ENCODE measurements around the gene APBB1. TPM values are rescaled to one million over a fixed set of nuclear protein-coding genes. Genes with fewer than 3 reads are reported as not detected.

APBB1 gene
- total and polyA plus RNA-seq, 10 of the 15 experiments (the other 5 are each of a cell fraction or from before 2014, with no cell fraction given) = 0.31 to 10.6 (median 5.4) TPM

- TF ChIP-seq E4F1 (IDR thresholded peaks at IDR 0.05; ENCODE audit: borderline replicate concordance, partially characterized antibody) (no peak), ATF2 (IDR thresholded peaks at IDR 0.05; ENCODE audit: low read length) (no peak)
Measured at GRCh38 chr11:6455070-6455469, 36.2 kb upstream of the APBB1 start (continued).

- FAIRE-seq (no peak), ATAC-seq (no peak), DNase-seq (ENCODE audit: low read depth, low spot score) (no peak)
- Histone ChIP-seq H3K4me3 (no peak overlapping the region), H2AFZ (ENCODE audit: control insufficient read depth, low read depth, low read length) (no peak overlapping the region), H3K4me1 (ENCODE audit: control insufficient read depth, insufficient read depth, low read length) (no peaks in the 10 kb centered on the region), H3K36me3 (ENCODE audit: control insufficient read depth in 2 of 2, insufficient read depth in 2 of 2, low read length in 1 of 2) (no peaks in the 10 kb centered on the region; a peak in 1 of 4 replicates), H3K9ac (ENCODE audit: control insufficient read depth, insufficient read depth, low read length) (no peak overlapping the region), H3K27ac (ENCODE audit: control insufficient read depth, insufficient read depth) (no peak overlapping the region), H3K9me3 (replicated peaks; ENCODE audit: control insufficient read depth, insufficient read depth, low read length) (no peaks in the 10 kb centered on the region), H4K20me1 (ENCODE audit: control insufficient read depth, insufficient read depth) (no peaks in the 10 kb centered on the region), H3K79me2 (ENCODE audit: control insufficient read depth, insufficient read depth, low read length) (no peaks in the 10 kb centered on the region), H3K4me2 (ENCODE audit: control insufficient read depth, insufficient read depth) (no peak overlapping the region), H3K27me3 (replicated peaks in 1 of 2; ENCODE audit: control insufficient read depth in 2 of 2, insufficient read depth in 2 of 2, low read length in 1 of 2) (no peaks in the 10 kb centered on the region)
- intact Hi-C loops (cut with micrococcal nuclease; ENCODE audit: unreplicated experiment) (no loop called here), in situ Hi-C loops (cut with MboI) (no loop called here)
- RAD21 ChIA-PET (ENCODE audit: unreplicated experiment) = interaction anchor here (1.0 to 1.4 kb wide), 2 partner anchors 9 to 51 kb away, joined by 3 to 8 read pairs; no protein-coding TSS in a partner anchor
- SMC1A ChIA-PET (ENCODE audit: uncharacterized antibody, unreplicated experiment) = interaction anchor here (0.9 to 2.0 kb wide), 4 partner anchors 9 to 74 kb away, joined by 3 to 6 read pairs (median 4); no protein-coding TSS in a partner anchor
- CTCF ChIA-PET = interaction anchor here (0.7 to 17.4 kb wide), 7 partner anchors 9 to 253 kb away, joined by 3 to 560 read pairs (median 4); no protein-coding TSS in a partner anchor
- POLR2A ChIA-PET = no interaction called here
- BruUV-seq (replicated peaks) = no TSS peak
- 100% methylated on average over 2 of the region's 2 CpGs for WGBS (ENCODE audit: insufficient coverage, insufficient replicate concordance, low lambda C conversion rate, missing lambda C conversion rate)
- TF ChIP-seq CBX5 (IDR thresholded peaks at IDR 0.05; ENCODE audit: low read depth) (no peak), TAF1 (IDR thresholded peaks at IDR 0.05; ENCODE audit: borderline replicate concordance, low read depth, low read length) (no peak), YBX1 (IDR thresholded peaks at IDR 0.05) (no peak), RELA (IDR thresholded peaks at IDR 0.05; ENCODE audit: borderline replicate concordance, partially characterized antibody) (no peak), PBX3 (IDR thresholded peaks at IDR 0.05; ENCODE audit: insufficient replicate concordance, low read depth, low read length) (no peak), ZNF207 (IDR thresholded peaks at IDR 0.05; ENCODE audit: borderline replicate concordance) (no peak), YY1 (IDR thresholded peaks at IDR 0.05; ENCODE audit: low read depth, low read length) (no peak), CBX3 (IDR thresholded peaks at IDR 0.05; ENCODE audit: borderline replicate concordance, low read depth) (no peak), NFXL1 (IDR thresholded peaks at IDR 0.05; ENCODE audit: borderline replicate concordance) (no peak), NFIC (IDR thresholded peaks at IDR 0.05; ENCODE audit: low read depth, low read length) (no peak), CEBPZ (IDR thresholded peaks at IDR 0.05; ENCODE audit: low read depth, low read length) (no peak), RCOR1 (conservative IDR thresholded peaks at IDR 0.05; ENCODE audit: low read depth, low read length) (no peak), WRNIP1 (IDR thresholded peaks at IDR 0.05; ENCODE audit: borderline replicate concordance, low read depth, low read length) (no peak)
Measured at GRCh38 chr11:6453152-6453551, 34.3 kb upstream of the APBB1 start.

Data from GM12878 (cell line).